GM23248 (cell line): ENCODE results near the gene FCGBP.

Experiments
- EZH2 ChIP-seq: fragments of 200-600 bp; sonication (generic); IDR thresholded peaks from 2 replicates; pipeline ENCODE4 v1.6.1; 2018; ENCODE audit warnings: antibody characterized with exemption, mild to moderate bottlenecking; ENCODE audit not compliant: insufficient read depth, poor library complexity, severe bottlenecking
- EZH2phosphoT487 ChIP-seq: fragments of 200-600 bp; sonication (generic); IDR thresholded peaks from 2 replicates; pipeline ENCODE4 v1.6.1; 2018; ENCODE audit warnings: antibody characterized with exemption, moderate library complexity, mild to moderate bottlenecking, low read depth; ENCODE audit not compliant: insufficient read depth

- no peak for TF ChIP-seq EZH2
- no peak for TF ChIP-seq EZH2phosphoT487
Observed at GRCh38 chr19:39939556-39939955, 5.1 kb upstream of the FCGBP start.
